ENCODE data around the gene ANKRD61.

ANKRD61 gene

DNA sequence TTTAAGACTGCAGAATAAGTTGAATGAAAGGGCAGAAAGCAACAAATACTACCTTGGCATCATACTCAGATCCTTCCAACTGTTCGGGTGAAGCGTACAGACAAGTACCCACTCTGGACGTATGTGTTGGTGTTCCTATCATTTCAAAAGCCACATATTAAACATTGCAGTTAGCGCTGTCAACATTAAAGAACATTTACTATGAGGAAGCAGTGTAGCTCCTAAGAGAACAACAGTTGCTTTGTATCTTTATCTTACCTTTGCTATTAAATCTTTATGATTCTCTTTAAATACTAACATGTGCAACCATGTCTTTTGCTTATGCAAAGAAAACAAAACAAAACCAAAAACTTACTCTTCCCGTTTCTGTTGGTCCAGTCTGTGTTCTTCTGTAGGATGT, 2.6 kb upstream of the ANKRD61 start:
- no peak overlapping the region for H3K4me2 ChIP-seq (ENCODE audit: low read length)
- peaks cover 20% of the 10 kb centered on the region; the same call in 1 of the 2 replicates for H3F3A ChIP-seq (ENCODE audit: control insufficient read depth, insufficient read depth)
- no peaks in the 10 kb centered on the region for H3K9me3 ChIP-seq (ENCODE audit: control insufficient read depth, insufficient read depth, low read length)
- TF ChIP-seq, protein P1, sequence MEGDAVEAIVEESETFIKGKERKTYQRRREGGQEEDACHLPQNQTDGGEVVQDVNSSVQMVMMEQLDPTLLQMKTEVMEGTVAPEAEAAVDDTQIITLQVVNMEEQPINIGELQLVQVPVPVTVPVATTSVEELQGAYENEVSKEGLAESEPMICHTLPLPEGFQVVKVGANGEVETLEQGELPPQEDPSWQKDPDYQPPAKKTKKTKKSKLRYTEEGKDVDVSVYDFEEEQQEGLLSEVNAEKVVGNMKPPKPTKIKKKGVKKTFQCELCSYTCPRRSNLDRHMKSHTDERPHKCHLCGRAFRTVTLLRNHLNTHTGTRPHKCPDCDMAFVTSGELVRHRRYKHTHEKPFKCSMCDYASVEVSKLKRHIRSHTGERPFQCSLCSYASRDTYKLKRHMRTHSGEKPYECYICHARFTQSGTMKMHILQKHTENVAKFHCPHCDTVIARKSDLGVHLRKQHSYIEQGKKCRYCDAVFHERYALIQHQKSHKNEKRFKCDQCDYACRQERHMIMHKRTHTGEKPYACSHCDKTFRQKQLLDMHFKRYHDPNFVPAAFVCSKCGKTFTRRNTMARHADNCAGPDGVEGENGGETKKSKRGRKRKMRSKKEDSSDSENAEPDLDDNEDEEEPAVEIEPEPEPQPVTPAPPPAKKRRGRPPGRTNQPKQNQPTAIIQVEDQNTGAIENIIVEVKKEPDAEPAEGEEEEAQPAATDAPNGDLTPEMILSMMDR (IDR thresholded peaks at IDR 0.05; ENCODE audit: low read depth, low read length, poor library complexity, severe bottlenecking), result no peak
- TF ChIP-seq EZH2phosphoT487 (IDR thresholded peaks at IDR 0.05; ENCODE audit: borderline replicate concordance, low read length), result no peak
- H3K27ac ChIP-seq (ENCODE audit: low read depth, low read length), result no peak overlapping the region
- no peaks in the 10 kb centered on the region for H3K9me2 ChIP-seq (replicated peaks; ENCODE audit: control insufficient read depth, low read length)
- peaks cover 10% of the 10 kb centered on the region for H3K79me2 ChIP-seq (ENCODE audit: control insufficient read depth, low read length)
- peaks cover 7% of the 10 kb centered on the region for H4K20me1 ChIP-seq (ENCODE audit: control insufficient read depth, insufficient read depth, low read depth, low read length)
- no peak overlapping the region for H3K4me3 ChIP-seq (ENCODE audit: low read length)
- no peaks in the 10 kb centered on the region for H3K27me3 ChIP-seq (ENCODE audit: control insufficient read depth, low read length)
- peaks cover 89% of the 10 kb centered on the region for H3K36me3 ChIP-seq (ENCODE audit: control insufficient read depth, low read length)
- peaks cover 13% of the 10 kb centered on the region for H3K4me1 ChIP-seq (ENCODE audit: control insufficient read depth, low read length)

DNA sequence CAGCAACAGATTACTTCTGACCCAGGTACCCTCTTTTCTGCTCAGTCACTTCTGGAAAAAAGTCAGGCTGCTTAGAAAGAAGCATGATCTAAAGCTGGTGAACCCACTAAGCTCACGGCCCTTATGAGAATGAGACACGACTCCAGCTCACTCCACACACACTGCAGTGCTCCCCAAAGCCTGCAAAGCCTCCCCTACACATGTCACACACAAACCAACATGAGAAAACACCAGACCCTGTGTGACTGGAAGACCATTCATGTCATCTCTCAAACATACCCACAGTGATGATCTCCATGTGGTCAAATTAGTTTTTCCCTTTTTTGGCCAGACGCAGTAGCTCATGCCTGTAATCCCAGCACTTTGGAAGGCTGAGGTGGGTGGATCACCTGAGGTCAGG, 391 bp downstream of the ANKRD61 start:
- no peaks in the 10 kb centered on the region for H3K9me3 ChIP-seq (ENCODE audit: control insufficient read depth, insufficient read depth, low read length)
- H3K27me3 ChIP-seq (ENCODE audit: control insufficient read depth, low read length), result no peaks in the 10 kb centered on the region
- H3K4me1 ChIP-seq (ENCODE audit: control insufficient read depth, low read length), result peaks cover 5% of the 10 kb centered on the region
- peaks cover 87% of the 10 kb centered on the region for H3K36me3 ChIP-seq (ENCODE audit: control insufficient read depth, low read length)
- H3K79me2 ChIP-seq (ENCODE audit: control insufficient read depth, low read length), result peaks cover 4% of the 10 kb centered on the region
- no peak overlapping the region for H3K4me3 ChIP-seq (ENCODE audit: low read length)
- no peaks in the 10 kb centered on the region for H3K9me2 ChIP-seq (replicated peaks; ENCODE audit: control insufficient read depth, low read length)
- no peak overlapping the region for H3K27ac ChIP-seq (ENCODE audit: low read depth, low read length)
- H3K4me2 ChIP-seq (ENCODE audit: low read length), result no peak overlapping the region
- peaks cover 15% of the 10 kb centered on the region; the same call in 1 of the 2 replicates for H3F3A ChIP-seq (ENCODE audit: control insufficient read depth, insufficient read depth)
- peaks cover 10% of the 10 kb centered on the region; the same call in 1 of the 2 replicates for H4K20me1 ChIP-seq (ENCODE audit: control insufficient read depth, insufficient read depth, low read depth, low read length)
- TF ChIP-seq, protein P1 (IDR thresholded peaks at IDR 0.05; ENCODE audit: low read depth, low read length, poor library complexity, severe bottlenecking), result no peak
- no peak for TF ChIP-seq EZH2phosphoT487 (IDR thresholded peaks at IDR 0.05; ENCODE audit: borderline replicate concordance, low read length)

DNA sequence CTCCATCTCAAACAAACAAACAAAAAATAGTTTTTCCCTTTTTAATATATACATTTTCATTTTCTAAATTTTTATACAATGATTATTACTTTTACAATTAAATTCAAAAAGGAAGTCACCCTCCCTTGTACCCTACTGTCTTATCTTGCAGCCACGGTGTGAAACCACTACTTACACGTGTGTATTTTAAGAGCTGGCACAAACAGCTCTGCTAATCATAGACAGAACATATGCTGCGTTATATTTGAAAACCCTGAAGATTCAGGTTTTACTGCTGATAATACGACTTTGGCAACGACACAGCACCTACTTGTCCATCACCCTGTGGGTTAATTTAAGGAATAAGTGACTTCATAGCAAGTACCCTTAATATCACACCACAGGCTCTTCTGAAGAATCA, 991 bp downstream of the ANKRD61 start:
- Histone ChIP-seq H3K36me3 (ENCODE audit: control insufficient read depth, low read length) (peaks cover 87% of the 10 kb centered on the region), H4K20me1 (ENCODE audit: control insufficient read depth, insufficient read depth, low read depth, low read length) (peaks cover 10% of the 10 kb centered on the region; the same call in 1 of the 2 replicates), H3K79me2 (ENCODE audit: control insufficient read depth, low read length) (peaks cover 4% of the 10 kb centered on the region), H3K4me2 (ENCODE audit: low read length) (no peak overlapping the region), H3K4me1 (ENCODE audit: control insufficient read depth, low read length) (no peaks in the 10 kb centered on the region; the same call in 1 of the 2 replicates), H3F3A (ENCODE audit: control insufficient read depth, insufficient read depth) (peaks cover 15% of the 10 kb centered on the region; the same call in 1 of the 2 replicates), H3K27me3 (ENCODE audit: control insufficient read depth, low read length) (no peaks in the 10 kb centered on the region), H3K9me3 (ENCODE audit: control insufficient read depth, insufficient read depth, low read length) (no peaks in the 10 kb centered on the region), H3K4me3 (ENCODE audit: low read length) (no peak overlapping the region), H3K9me2 (replicated peaks; ENCODE audit: control insufficient read depth, low read length) (no peaks in the 10 kb centered on the region), H3K27ac (ENCODE audit: low read depth, low read length) (no peak overlapping the region)
- no peak for TF ChIP-seq EZH2phosphoT487 (IDR thresholded peaks at IDR 0.05; ENCODE audit: borderline replicate concordance, low read length)
- TF ChIP-seq, protein P1 (IDR thresholded peaks at IDR 0.05; ENCODE audit: low read depth, low read length, poor library complexity, severe bottlenecking), result no peak

Measured in DOHH2 (cell line).